Panc1 (cell line): ENCODE results near the gene PKN3. TPM values are rescaled to one million over a fixed set of nuclear protein-coding genes. Genes with fewer than 3 reads are reported as not detected.

Source experiments
- ATAC-seq: fragments of 200-7000 bp; cut with Tn5 transposase; 2 replicates; pipeline ENCODE4 v1.9.1; 2020; ENCODE audit warnings: mild to moderate bottlenecking, moderate library complexity
- BruUV-seq: library from RNA; stranded (reverse); fragments of 400-500 nt; replicated peaks from 2 replicates; lab custom pipeline; 2021; lab: Mats Ljungman, UMichigan
- CTCF ChIA-PET: fragments of 300-600 bp; sonication (Branson Sonifier 250); formaldehyde crosslinking; loops from one replicate; lab custom pipeline; 2022; ENCODE audit warnings: antibody characterized with exemption; lab: Charles Lee
- POLR2A ChIA-PET: fragments of 300-600 bp; sonication (Branson Sonifier 250); formaldehyde crosslinking; loops from one replicate; lab custom pipeline; 2022; ENCODE audit warnings: antibody characterized with exemption; lab: Charles Lee
- DNase-seq: peaks from one replicate; pipeline ENCODE4 v3.0.0-alpha.2; 2010; ENCODE audit warnings: low read depth, low spot score
- H3K27ac ChIP-seq: 2 replicates; pipeline ENCODE4 v1.5.1; 2011; ENCODE audit warnings: mild to moderate bottlenecking, low read length, inconsistent platforms
- H3K27me3 ChIP-seq: fragments of 200-500 bp; sonication (Bioruptor generic); 2 replicates; pipeline ENCODE4 v1.6.0; 2014; ENCODE audit warnings: low read length, inconsistent platforms; ENCODE audit not compliant: control insufficient read depth, insufficient read depth
- H3K36me3 ChIP-seq: fragments of 200-500 bp; sonication (Bioruptor generic); 2 replicates; pipeline ENCODE4 v1.5.1; 2014; ENCODE audit warnings: inconsistent platforms, mild to moderate bottlenecking, low read length, moderate library complexity; ENCODE audit not compliant: control insufficient read depth, insufficient read depth
- H3K4me1 ChIP-seq: 2 replicates; pipeline ENCODE4 v1.5.1; 2011; ENCODE audit warnings: inconsistent platforms, mild to moderate bottlenecking, low read length, moderate library complexity; ENCODE audit not compliant: control insufficient read depth, insufficient read depth
- H3K4me3 ChIP-seq, 2 experiments: 2 replicates each; pipeline ENCODE4 v1.5.1; 2011 to 2012; ENCODE audit warnings: low read depth in 2 of 2, low read length in 2 of 2, mild to moderate bottlenecking in 2 of 2, inconsistent platforms in 1 of 2, moderate library complexity in 1 of 2
- H3K9me3 ChIP-seq: fragments of 200-500 bp; sonication (Bioruptor generic); 2 replicates; pipeline ENCODE4 v1.5.1; 2014; ENCODE audit warnings: low read depth, mild to moderate bottlenecking, inconsistent platforms, low read length, moderate library complexity; ENCODE audit not compliant: control insufficient read depth, insufficient read depth
- POLR2AphosphoS5 ChIP-seq: IDR thresholded peaks from 2 replicates; pipeline ENCODE4 v1.6.1; 2012; ENCODE audit warnings: mild to moderate bottlenecking, low read depth, low read length, moderate library complexity
- SIN3A ChIP-seq: IDR thresholded peaks from 2 replicates; pipeline ENCODE4 v1.6.1; 2012; ENCODE audit warnings: low read depth, mild to moderate bottlenecking, low read length, moderate library complexity, borderline replicate concordance; ENCODE audit not compliant: insufficient read depth
- TCF7L2 ChIP-seq: IDR thresholded peaks from 2 replicates; pipeline ENCODE4 v1.6.1; 2011; ENCODE audit warnings: mild to moderate bottlenecking, low read depth, low read length, inconsistent platforms
- in situ Hi-C: cut with HindIII; loops from 2 replicates; pipeline ENCODE4 v1.10.0; 2016; ENCODE audit warnings: low sequenced_read_pairs, low pct_unique_long_range_greater_than_20kb
- intact Hi-C: fragments of 100-400 bp; cut with micrococcal nuclease; formaldehyde crosslinking; loops from one replicate; pipeline ENCODE4 v1.10.0; 2022; ENCODE audit not compliant: unreplicated experiment
- total RNA-seq: library from RNA; stranded (reverse); gene quantifications from one replicate; pipeline ENCODE4 v1.2.1, GENCODE V29; 2021; ENCODE audit not compliant: unreplicated experiment
- TF ChIP-seq, protein P1 (sequence below): fragments of 450-650 bp; IDR thresholded peaks from 2 replicates; pipeline ENCODE4 v1.5.1; 2017; ENCODE audit warnings: mild to moderate bottlenecking
- TF ChIP-seq, protein P2 (sequence below), 2 experiments: IDR thresholded peaks; 2 replicates each; pipeline ENCODE4 v1.6.1; 2011 to 2012; ENCODE audit warnings: low read depth in 2 of 2, control low read depth in 1 of 2, low read length in 1 of 2, mild to moderate bottlenecking in 1 of 2, moderate library complexity in 1 of 2; ENCODE audit not compliant: insufficient read depth in 1 of 2

The PKN3 gene
- total RNA-seq, 1 experiment from 2014 or later = 19.9 TPM

DNA sequence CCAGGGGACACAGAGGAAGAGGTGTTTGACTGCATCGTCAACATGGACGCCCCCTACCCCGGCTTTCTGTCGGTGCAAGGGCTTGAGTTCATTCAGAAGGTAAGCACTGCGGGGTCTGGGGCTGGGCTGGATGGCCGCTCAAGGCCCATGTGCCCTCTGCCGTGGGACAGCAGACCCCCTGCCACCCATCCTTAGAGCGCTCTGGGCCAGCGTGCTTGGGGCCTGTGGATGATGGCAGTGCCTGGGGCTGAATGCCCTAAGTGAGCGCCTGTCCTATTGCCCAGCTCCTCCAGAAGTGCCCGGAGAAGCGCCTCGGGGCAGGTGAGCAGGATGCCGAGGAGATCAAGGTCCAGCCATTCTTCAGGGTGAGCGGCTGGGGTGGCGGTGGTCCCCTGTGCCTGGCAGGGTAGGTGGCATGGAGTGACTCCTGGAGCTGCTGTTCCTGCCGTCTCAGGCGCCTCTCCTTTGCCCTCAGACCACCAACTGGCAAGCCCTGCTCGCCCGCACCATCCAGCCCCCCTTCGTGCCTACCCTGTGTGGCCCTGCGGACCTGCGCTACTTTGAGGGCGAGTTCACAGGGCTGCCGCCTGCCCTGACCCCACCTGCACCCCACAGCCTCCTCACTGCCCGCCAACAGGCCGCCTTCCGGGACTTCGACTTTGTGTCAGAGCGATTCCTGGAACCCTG lies 17.8 kb downstream of the PKN3 start:
- ChIA-PET CTCF (no interaction called here), POLR2A (interaction anchor here (0.5 kb wide), 1 partner anchor 210 kb away, joined by 3 read pairs; no protein-coding TSS in a partner anchor)
- H3K27ac ChIP-seq = no peak overlapping the region
- H3K4me3 ChIP-seq = no peak overlapping the region
- no TSS peak for BruUV-seq
- peaks cover 3% of the 10 kb centered on the region; the same call in 1 of the 2 replicates for H3K36me3 ChIP-seq
- no peaks in the 10 kb centered on the region for H3K9me3 ChIP-seq
- H3K4me1 ChIP-seq = peaks cover 6% of the 10 kb centered on the region
- no peaks in the 10 kb centered on the region for H3K27me3 ChIP-seq
- TF ChIP-seq TCF7L2 (no peak), SIN3A (no peak), POLR2AphosphoS5 (no peak)
- TF ChIP-seq, protein P1, sequence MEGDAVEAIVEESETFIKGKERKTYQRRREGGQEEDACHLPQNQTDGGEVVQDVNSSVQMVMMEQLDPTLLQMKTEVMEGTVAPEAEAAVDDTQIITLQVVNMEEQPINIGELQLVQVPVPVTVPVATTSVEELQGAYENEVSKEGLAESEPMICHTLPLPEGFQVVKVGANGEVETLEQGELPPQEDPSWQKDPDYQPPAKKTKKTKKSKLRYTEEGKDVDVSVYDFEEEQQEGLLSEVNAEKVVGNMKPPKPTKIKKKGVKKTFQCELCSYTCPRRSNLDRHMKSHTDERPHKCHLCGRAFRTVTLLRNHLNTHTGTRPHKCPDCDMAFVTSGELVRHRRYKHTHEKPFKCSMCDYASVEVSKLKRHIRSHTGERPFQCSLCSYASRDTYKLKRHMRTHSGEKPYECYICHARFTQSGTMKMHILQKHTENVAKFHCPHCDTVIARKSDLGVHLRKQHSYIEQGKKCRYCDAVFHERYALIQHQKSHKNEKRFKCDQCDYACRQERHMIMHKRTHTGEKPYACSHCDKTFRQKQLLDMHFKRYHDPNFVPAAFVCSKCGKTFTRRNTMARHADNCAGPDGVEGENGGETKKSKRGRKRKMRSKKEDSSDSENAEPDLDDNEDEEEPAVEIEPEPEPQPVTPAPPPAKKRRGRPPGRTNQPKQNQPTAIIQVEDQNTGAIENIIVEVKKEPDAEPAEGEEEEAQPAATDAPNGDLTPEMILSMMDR = no peak
- TF ChIP-seq, protein P2, sequence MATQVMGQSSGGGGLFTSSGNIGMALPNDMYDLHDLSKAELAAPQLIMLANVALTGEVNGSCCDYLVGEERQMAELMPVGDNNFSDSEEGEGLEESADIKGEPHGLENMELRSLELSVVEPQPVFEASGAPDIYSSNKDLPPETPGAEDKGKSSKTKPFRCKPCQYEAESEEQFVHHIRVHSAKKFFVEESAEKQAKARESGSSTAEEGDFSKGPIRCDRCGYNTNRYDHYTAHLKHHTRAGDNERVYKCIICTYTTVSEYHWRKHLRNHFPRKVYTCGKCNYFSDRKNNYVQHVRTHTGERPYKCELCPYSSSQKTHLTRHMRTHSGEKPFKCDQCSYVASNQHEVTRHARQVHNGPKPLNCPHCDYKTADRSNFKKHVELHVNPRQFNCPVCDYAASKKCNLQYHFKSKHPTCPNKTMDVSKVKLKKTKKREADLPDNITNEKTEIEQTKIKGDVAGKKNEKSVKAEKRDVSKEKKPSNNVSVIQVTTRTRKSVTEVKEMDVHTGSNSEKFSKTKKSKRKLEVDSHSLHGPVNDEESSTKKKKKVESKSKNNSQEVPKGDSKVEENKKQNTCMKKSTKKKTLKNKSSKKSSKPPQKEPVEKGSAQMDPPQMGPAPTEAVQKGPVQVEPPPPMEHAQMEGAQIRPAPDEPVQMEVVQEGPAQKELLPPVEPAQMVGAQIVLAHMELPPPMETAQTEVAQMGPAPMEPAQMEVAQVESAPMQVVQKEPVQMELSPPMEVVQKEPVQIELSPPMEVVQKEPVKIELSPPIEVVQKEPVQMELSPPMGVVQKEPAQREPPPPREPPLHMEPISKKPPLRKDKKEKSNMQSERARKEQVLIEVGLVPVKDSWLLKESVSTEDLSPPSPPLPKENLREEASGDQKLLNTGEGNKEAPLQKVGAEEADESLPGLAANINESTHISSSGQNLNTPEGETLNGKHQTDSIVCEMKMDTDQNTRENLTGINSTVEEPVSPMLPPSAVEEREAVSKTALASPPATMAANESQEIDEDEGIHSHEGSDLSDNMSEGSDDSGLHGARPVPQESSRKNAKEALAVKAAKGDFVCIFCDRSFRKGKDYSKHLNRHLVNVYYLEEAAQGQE (IDR thresholded peaks at IDR 0.05; ENCODE audit: insufficient read depth in 1 of 2, low read depth in 2 of 2, low read length in 1 of 2) = no peak
- ATAC-seq (no peak), DNase-seq (no peak)
- intact Hi-C loops (no loop called here), in situ Hi-C loops (no loop called here)

DNA sequence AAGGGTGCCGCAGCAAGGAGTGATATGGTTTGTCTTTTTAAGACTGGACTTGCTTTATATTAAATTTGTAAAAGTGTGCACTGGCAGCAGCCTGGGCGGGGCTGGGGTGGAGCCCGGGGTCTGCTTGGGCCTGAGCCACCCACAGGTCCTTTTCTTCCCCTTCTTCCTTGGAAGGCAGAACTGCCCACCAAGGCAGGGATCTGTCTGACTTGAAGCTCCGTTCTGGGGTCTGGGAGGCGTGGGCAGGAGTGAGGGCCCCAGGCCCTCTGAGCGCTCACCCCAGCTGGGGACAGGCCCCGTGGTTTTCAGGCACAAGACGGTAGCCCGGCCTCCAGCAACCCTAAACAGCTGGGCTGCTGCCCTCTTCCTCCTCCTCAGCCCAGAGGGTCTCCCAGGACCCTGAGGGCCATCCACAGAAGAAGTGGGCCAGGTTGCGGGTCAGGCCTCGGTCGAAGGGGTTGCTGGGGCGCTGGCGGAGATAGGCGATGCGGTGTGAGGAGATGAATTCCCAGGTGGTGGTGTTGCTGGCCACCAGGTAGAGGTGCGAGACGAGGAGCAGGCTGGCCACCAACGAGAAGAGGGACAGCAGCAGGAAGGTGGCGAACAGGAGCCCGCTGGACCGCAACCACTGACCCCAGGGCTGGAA lies 18.7 kb downstream of the PKN3 start:
- ATAC-seq = no peak
- intact Hi-C loops = no loop called here
- DNase-seq = no peak

More for the DNA sequence above, 18.7 kb downstream of the PKN3 start:
- Histone ChIP-seq H3K4me1 (peaks cover 6% of the 10 kb centered on the region), H3K36me3 (peaks cover 3% of the 10 kb centered on the region; the same call in 1 of the 2 replicates), H3K27me3 (no peaks in the 10 kb centered on the region), H3K4me3 (no peak overlapping the region), H3K9me3 (no peaks in the 10 kb centered on the region), H3K27ac (no peak overlapping the region)
- TF ChIP-seq TCF7L2 (no peak), SIN3A (no peak), POLR2AphosphoS5 (no peak; the same call in 1 of the 2 replicates)
- TF ChIP-seq, protein P2 (IDR thresholded peaks at IDR 0.05; ENCODE audit: insufficient read depth in 1 of 2, low read depth in 2 of 2, low read length in 1 of 2) = no peak
- TF ChIP-seq, protein P1 = no peak
- in situ Hi-C loops = no loop called here
- CTCF ChIA-PET = no interaction called here
- BruUV-seq = TSS peak; percentile 85
- POLR2A ChIA-PET = no interaction called here
